ENCODE measurements around the gene SPTB.

The SPTB gene

GRCh38 chr14:64766430-64767151 lies 113.1 kb downstream of the SPTB start:
- DNase-seq (ENCODE audit: low read depth), result no peak

GRCh38 chr14:64765740-64766302 lies 113.9 kb downstream of the SPTB start:
- no peak for DNase-seq (ENCODE audit: low read depth)

DNA sequence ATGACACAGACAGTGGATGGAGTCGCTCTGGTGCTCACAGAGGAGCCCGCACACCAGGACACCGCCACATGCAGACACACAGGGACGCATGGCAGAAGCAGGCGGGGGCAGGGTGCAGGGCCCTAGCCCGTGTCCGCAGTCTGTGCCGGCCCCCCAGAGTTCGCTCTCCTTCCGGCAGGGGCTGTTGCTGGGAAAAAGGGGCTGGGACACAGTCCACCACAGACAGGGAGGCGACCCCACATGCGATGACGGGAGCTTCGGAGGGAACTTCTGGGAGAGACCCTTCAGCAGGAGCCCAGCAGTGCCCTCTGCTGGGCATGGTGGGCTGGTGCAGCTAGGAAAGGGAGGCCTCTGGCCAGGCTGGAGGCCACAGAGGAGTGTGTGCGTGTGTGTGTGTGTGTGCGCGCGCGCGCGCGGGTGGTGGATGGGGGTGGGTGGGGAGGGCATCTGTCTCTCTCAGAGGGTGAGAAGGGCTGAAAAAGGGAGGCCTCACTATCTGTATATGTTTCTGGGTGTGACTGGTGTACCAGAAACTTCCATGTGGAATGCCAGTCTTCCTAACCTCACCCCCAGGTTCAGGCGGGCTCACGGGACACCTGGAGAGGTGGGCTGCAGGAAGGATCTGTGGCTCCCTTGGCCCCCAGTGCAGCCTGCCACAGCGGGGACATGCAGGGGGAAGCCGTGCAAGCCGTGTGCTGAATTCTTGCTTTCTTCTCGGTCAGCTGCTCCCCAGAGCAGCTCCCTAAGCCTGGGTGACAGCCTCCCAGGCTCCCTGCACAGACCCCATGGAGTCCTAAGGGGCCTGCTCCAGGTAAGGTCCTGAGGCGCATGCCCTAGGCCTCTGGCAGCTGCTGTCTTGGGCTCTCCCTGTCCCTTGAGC lies 114.8 kb downstream of the SPTB start:
- peak; percentile 27 for DNase-seq (ENCODE audit: low read depth)

DNA sequence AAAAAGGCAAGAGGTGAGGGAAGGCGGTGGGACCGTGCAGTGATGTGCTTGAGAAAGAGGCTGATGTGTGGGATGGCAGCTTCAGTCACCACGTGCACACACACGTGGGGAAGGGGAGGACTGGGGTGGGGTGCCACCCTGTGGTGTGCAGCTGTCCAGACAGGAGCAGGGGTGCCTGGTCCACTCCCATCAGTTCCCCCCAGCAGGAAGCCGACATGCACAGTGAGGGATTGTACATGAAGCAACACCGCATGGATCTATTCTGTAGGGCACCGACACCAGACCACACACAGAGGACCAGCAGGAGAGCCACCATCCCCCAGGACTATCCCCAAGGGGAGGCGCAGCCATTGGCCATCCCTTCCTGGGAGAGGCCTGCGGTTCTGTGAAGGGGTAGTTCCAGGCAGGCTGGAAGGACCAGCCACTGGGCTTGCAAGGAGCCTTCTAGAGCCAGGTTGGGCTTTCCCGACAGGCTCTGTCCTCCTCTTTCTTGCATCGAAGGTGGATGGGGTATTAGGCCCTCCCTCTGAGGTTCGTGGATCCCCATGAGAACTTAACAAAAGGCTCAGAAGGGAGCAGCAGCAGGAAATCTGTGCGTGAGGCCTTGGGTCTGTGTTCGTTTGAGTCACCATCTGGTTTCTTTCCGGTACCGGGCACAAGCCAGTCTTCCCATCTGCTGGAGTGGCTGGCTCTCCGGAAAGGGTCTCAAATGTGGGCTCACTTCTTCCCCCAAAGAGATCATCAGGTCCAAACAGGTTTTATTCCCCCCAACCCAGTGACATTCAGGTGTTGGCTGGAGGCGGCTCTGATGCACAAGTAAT lies 115.7 kb downstream of the SPTB start:
- DNase-seq (ENCODE audit: low read depth), result no peak

GRCh38 chr14:64763085-64763782 lies 116.5 kb downstream of the SPTB start:
- DNase-seq (ENCODE audit: low read depth), result no peak

GRCh38 chr14:64762044-64763034 lies 117.4 kb downstream of the SPTB start:
- no peak for DNase-seq (ENCODE audit: low read depth)

- no peak for DNase-seq (ENCODE audit: low read depth)
These were observed 118.2 kb downstream of the SPTB start for GRCh38 chr14:64761441-64762043.

GRCh38 chr14:64760916-64761315 lies 118.8 kb downstream of the SPTB start:
- DNase-seq (ENCODE audit: low read depth), result no peak

GRCh38 chr14:64760146-64760755 lies 119.5 kb downstream of the SPTB start:
- DNase-seq (ENCODE audit: low read depth), result peak; percentile 30

GRCh38 chr14:64759555-64759938 lies 120.2 kb downstream of the SPTB start:
- DNase-seq (ENCODE audit: low read depth), result no peak

GRCh38 chr14:64758691-64759554 lies 120.8 kb downstream of the SPTB start:
- DNase-seq (ENCODE audit: low read depth), result no peak

- DNase-seq (ENCODE audit: low read depth), result no peak
These were observed 121.6 kb downstream of the SPTB start for GRCh38 chr14:64758025-64758521.

DNA sequence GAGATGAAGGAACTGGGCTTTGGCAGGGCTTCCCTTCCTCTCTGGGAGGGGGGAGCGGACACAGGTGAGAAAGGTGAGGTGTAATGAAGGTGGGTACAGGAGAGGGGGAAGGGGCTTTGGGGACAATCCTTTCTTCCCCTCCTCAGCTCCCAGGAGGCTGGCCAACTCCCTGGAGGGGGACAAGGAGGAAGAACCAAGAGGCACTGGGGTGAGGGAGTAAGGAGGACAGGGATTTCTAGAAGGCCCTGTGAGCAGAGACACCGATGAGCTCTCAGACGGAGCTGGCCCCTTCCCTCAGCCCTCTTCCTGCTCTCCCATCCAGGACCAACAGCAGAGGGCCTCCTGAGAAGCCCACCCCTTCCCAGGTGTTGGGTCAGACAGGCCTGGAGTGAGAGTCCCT lies 122.1 kb downstream of the SPTB start:
- DNase-seq (ENCODE audit: low read depth), result no peak

- no peak for DNase-seq (ENCODE audit: low read depth)
These were observed 123.0 kb downstream of the SPTB start for GRCh38 chr14:64756712-64757111.

- DNase-seq (ENCODE audit: low read depth), result peak; percentile 32
These were observed 123.9 kb downstream of the SPTB start for GRCh38 chr14:64755781-64756221.

- DNase-seq (ENCODE audit: low read depth), result no peak
These were observed 125.0 kb downstream of the SPTB start for GRCh38 chr14:64754685-64755084.

- no peak for DNase-seq (ENCODE audit: low read depth)
These were observed 125.7 kb downstream of the SPTB start for GRCh38 chr14:64753999-64754398.

DNA sequence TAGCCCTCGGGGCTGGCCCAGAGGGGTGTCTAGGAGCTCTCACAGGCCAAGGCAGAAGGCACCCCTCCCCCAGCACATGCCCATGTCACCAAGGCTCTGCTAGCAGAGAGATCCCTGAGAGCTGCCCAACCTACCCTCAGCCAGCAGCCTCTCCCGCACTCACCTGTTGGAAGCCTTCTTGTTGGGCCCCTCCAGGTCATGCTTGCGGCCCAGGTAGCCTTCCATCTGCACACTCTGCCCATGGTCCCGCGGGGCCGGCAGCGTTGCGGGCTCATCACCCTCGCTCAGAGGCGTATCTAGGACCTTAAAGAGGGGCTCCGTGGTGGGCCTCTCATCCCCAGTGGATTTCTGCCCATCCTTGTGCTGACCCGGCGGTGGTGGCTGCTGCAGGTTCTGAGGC lies 126.3 kb downstream of the SPTB start:
- no peak for DNase-seq (ENCODE audit: low read depth)

Measured in stimulated activated CD8-positive, alpha-beta memory T cell treated with anti-CD3 and anti-CD28 coated beads, Interleukin-15, amount 100 ng/mL, for 1 hour (primary cell).